Peyer's patch (tissue), 4 donors: Measurements from ENCODE around the gene MST1.

Source experiments
- POLR2A ChIP-seq, 2 donors: fragments of 450-650 bp; IDR thresholded peaks; one replicate each; pipeline ENCODE4 v1.5.1; 2017; ENCODE audit warnings: antibody characterized with exemption in 2 of 2, mild to moderate bottlenecking in 2 of 2, moderate library complexity in 2 of 2
- TF ChIP-seq, protein P1 (sequence below), 6 experiments: fragments of 450-650 bp in 4 of 6; fragments of 200-600 bp in 2 of 6; sonication (generic) in 1 of 6; IDR thresholded peaks; one replicate each; pipeline ENCODE4 v1.5.1; 2017 to 2019; ENCODE audit warnings: antibody characterized with exemption in 6 of 6, mild to moderate bottlenecking in 3 of 6, moderate library complexity in 1 of 6

DNA sequence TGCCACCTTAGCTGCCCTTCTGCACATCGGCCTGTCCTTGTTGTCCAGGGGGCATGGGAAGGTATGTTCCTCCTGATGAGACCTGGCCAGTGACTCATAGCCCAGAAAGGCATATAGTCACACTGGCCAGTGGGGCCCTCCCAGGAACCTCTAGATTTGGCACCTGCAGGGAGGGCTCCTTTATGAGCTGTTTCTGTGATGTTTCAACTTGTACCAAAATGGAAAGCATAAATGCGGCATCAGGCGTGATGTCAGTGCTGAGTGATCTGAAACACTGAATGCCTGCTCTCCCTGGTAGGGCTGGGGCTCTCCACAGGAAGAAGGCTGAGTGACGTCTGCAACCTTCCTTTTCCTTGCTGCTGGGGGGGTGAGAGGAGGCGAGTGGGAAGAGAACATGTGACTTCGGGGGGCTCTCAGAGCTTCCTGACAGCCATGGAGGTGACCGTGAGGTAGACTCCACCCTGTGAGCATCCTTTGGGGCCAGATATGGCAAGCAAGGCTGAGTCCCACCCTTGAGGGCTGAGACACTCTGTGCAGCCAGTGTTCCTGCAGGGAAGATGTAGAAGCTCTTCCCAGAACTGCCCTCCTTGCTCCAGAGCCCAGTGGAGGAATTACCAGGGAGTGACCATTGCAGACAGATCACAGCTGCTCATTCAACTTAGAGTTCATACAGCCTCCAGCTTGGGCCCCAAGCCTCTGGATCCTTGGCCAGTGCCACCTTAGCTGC lies 52.2 kb downstream of the MST1 start:
- TF ChIP-seq, protein P1, sequence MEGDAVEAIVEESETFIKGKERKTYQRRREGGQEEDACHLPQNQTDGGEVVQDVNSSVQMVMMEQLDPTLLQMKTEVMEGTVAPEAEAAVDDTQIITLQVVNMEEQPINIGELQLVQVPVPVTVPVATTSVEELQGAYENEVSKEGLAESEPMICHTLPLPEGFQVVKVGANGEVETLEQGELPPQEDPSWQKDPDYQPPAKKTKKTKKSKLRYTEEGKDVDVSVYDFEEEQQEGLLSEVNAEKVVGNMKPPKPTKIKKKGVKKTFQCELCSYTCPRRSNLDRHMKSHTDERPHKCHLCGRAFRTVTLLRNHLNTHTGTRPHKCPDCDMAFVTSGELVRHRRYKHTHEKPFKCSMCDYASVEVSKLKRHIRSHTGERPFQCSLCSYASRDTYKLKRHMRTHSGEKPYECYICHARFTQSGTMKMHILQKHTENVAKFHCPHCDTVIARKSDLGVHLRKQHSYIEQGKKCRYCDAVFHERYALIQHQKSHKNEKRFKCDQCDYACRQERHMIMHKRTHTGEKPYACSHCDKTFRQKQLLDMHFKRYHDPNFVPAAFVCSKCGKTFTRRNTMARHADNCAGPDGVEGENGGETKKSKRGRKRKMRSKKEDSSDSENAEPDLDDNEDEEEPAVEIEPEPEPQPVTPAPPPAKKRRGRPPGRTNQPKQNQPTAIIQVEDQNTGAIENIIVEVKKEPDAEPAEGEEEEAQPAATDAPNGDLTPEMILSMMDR (IDR thresholded peaks at IDR 0.05) = no peak
- TF ChIP-seq POLR2A (IDR thresholded peaks at IDR 0.05) = no peak
